ENCODE data around the gene LLCFC1.

DNA sequence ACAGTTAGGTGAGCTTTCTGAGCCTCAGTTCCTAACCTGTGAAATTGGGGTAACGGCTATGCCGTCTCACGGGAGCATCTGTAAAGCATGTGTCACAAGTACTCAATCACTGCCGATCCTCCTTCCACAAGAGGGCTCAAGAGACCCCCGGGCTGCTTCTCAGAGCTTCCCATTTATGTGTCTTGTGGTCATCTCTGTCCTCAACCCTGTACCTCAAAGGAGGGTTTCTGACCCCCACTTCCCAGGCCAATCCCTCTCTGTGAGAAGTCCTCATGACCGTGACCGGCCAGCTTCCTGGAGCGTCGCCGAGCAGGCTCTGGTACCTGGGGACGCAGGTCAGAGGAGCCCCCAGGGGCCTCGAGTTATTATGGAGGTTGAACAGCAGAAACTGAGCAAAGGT, 5.2 kb upstream of the LLCFC1 start:
- TF ChIP-seq POLR2AphosphoS5 (IDR thresholded peaks at IDR 0.05) (no peak), EZH2 (IDR thresholded peaks at IDR 0.05; ENCODE audit: borderline replicate concordance, insufficient read depth, low read length, poor library complexity, severe bottlenecking) (no peak), MXI1 (conservative IDR thresholded peaks at IDR 0.05; ENCODE audit: poor library complexity, severe bottlenecking) (no peak), SMC3 (conservative IDR thresholded peaks at IDR 0.05; ENCODE audit: poor library complexity) (no peak), EP300 (conservative IDR thresholded peaks at IDR 0.05; ENCODE audit: poor library complexity, severe bottlenecking) (no peak), RAD21 (conservative IDR thresholded peaks at IDR 0.05) (no peak)
- TF ChIP-seq, protein P1, sequence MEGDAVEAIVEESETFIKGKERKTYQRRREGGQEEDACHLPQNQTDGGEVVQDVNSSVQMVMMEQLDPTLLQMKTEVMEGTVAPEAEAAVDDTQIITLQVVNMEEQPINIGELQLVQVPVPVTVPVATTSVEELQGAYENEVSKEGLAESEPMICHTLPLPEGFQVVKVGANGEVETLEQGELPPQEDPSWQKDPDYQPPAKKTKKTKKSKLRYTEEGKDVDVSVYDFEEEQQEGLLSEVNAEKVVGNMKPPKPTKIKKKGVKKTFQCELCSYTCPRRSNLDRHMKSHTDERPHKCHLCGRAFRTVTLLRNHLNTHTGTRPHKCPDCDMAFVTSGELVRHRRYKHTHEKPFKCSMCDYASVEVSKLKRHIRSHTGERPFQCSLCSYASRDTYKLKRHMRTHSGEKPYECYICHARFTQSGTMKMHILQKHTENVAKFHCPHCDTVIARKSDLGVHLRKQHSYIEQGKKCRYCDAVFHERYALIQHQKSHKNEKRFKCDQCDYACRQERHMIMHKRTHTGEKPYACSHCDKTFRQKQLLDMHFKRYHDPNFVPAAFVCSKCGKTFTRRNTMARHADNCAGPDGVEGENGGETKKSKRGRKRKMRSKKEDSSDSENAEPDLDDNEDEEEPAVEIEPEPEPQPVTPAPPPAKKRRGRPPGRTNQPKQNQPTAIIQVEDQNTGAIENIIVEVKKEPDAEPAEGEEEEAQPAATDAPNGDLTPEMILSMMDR (IDR thresholded peaks at IDR 0.05; ENCODE audit: poor library complexity, severe bottlenecking) = no peak
- TF ChIP-seq, protein P2, sequence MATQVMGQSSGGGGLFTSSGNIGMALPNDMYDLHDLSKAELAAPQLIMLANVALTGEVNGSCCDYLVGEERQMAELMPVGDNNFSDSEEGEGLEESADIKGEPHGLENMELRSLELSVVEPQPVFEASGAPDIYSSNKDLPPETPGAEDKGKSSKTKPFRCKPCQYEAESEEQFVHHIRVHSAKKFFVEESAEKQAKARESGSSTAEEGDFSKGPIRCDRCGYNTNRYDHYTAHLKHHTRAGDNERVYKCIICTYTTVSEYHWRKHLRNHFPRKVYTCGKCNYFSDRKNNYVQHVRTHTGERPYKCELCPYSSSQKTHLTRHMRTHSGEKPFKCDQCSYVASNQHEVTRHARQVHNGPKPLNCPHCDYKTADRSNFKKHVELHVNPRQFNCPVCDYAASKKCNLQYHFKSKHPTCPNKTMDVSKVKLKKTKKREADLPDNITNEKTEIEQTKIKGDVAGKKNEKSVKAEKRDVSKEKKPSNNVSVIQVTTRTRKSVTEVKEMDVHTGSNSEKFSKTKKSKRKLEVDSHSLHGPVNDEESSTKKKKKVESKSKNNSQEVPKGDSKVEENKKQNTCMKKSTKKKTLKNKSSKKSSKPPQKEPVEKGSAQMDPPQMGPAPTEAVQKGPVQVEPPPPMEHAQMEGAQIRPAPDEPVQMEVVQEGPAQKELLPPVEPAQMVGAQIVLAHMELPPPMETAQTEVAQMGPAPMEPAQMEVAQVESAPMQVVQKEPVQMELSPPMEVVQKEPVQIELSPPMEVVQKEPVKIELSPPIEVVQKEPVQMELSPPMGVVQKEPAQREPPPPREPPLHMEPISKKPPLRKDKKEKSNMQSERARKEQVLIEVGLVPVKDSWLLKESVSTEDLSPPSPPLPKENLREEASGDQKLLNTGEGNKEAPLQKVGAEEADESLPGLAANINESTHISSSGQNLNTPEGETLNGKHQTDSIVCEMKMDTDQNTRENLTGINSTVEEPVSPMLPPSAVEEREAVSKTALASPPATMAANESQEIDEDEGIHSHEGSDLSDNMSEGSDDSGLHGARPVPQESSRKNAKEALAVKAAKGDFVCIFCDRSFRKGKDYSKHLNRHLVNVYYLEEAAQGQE (IDR thresholded peaks at IDR 0.05; ENCODE audit: borderline replicate concordance) = no peak
